Osteocyte (in vitro differentiated cells): Measurements from ENCODE around the gene ARHGEF7. TPM values are rescaled to one million over a fixed set of nuclear protein-coding genes. Genes with fewer than 3 reads are reported as not detected.

ENCODE experiments used
- DNase-seq: peaks from one replicate; pipeline ENCODE4 v3.0.0; 2021; ENCODE audit warnings: mixed read lengths; ENCODE audit not compliant: unreplicated experiment; ENCODE audit errors: extremely low spot score
- H3K27ac Mint-ChIP-seq: one replicate; pipeline ENCODE4 v1.8.0; 2021; ENCODE audit warnings: mild to moderate bottlenecking, mixed read lengths; ENCODE audit not compliant: unreplicated experiment
- H3K27me3 Mint-ChIP-seq: one replicate; pipeline ENCODE4 v1.8.0; 2021; ENCODE audit warnings: mixed read lengths; ENCODE audit not compliant: unreplicated experiment
- H3K36me3 Mint-ChIP-seq: one replicate; pipeline ENCODE4 v1.8.0; 2021; ENCODE audit warnings: mixed read lengths; ENCODE audit not compliant: unreplicated experiment
- H3K4me1 Mint-ChIP-seq: one replicate; pipeline ENCODE4 v1.8.0; 2021; ENCODE audit warnings: mixed read lengths; ENCODE audit not compliant: unreplicated experiment
- H3K4me3 Mint-ChIP-seq: one replicate; pipeline ENCODE4 v1.8.0; 2021; ENCODE audit warnings: mild to moderate bottlenecking, moderate library complexity, mixed read lengths; ENCODE audit not compliant: unreplicated experiment
- H3K9me3 Mint-ChIP-seq: one replicate; pipeline ENCODE4 v1.8.0; 2021; ENCODE audit warnings: mixed read lengths; ENCODE audit not compliant: unreplicated experiment
- total RNA-seq: library from RNA; stranded (reverse); gene quantifications from 2 replicates; pipeline ENCODE4 v1.2.1, GENCODE V29; 2021
- TF ChIP-seq, protein P1 (sequence below): fragments of 200-600 bp; sonication (generic); IDR thresholded peaks from 2 replicates; pipeline ENCODE4 v1.5.0; 2021; ENCODE audit warnings: antibody characterized with exemption, mild to moderate bottlenecking, moderate library complexity

The ARHGEF7 gene
- total RNA-seq, 1 donor from 2014 or later: 125 TPM

- no peaks in the 10 kb centered on the region for H3K27me3 Mint-ChIP-seq
- TF ChIP-seq, protein P1, sequence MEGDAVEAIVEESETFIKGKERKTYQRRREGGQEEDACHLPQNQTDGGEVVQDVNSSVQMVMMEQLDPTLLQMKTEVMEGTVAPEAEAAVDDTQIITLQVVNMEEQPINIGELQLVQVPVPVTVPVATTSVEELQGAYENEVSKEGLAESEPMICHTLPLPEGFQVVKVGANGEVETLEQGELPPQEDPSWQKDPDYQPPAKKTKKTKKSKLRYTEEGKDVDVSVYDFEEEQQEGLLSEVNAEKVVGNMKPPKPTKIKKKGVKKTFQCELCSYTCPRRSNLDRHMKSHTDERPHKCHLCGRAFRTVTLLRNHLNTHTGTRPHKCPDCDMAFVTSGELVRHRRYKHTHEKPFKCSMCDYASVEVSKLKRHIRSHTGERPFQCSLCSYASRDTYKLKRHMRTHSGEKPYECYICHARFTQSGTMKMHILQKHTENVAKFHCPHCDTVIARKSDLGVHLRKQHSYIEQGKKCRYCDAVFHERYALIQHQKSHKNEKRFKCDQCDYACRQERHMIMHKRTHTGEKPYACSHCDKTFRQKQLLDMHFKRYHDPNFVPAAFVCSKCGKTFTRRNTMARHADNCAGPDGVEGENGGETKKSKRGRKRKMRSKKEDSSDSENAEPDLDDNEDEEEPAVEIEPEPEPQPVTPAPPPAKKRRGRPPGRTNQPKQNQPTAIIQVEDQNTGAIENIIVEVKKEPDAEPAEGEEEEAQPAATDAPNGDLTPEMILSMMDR: no peak
- DNase-seq: no peak
- peaks cover 25% of the 10 kb centered on the region for H3K4me1 Mint-ChIP-seq
- H3K36me3 Mint-ChIP-seq: peaks cover 19% of the 10 kb centered on the region
- no peaks in the 10 kb centered on the region for H3K9me3 Mint-ChIP-seq
- no peak overlapping the region for H3K4me3 Mint-ChIP-seq
- H3K27ac Mint-ChIP-seq: no peak overlapping the region
Observed at GRCh38 chr13:111317571-111318345, 202.6 kb downstream of the ARHGEF7 start.

GRCh38 chr13:111318386-111318785 is 203.3 kb downstream of the ARHGEF7 start:
- peak; percentile 80 for DNase-seq
- peaks cover 17% of the 10 kb centered on the region for H3K36me3 Mint-ChIP-seq
- no peak overlapping the region for H3K27ac Mint-ChIP-seq
- H3K4me1 Mint-ChIP-seq: peaks cover 25% of the 10 kb centered on the region
- H3K4me3 Mint-ChIP-seq: no peak overlapping the region
- H3K9me3 Mint-ChIP-seq: no peaks in the 10 kb centered on the region
- TF ChIP-seq, protein P1: no peak
- no peaks in the 10 kb centered on the region for H3K27me3 Mint-ChIP-seq

- Mint-ChIP-seq H3K27ac (no peak overlapping the region), H3K36me3 (peaks cover 16% of the 10 kb centered on the region), H3K9me3 (no peaks in the 10 kb centered on the region), H3K4me1 (peaks cover 19% of the 10 kb centered on the region), H3K27me3 (no peaks in the 10 kb centered on the region), H3K4me3 (no peak overlapping the region)
- peak; percentile 72 for DNase-seq
- TF ChIP-seq, protein P1: no peak
Observed at GRCh38 chr13:111319521-111319920, 204.4 kb downstream of the ARHGEF7 start.

GRCh38 chr13:111319998-111320911 is 205.1 kb downstream of the ARHGEF7 start, which contains the start of gene TEX29:
Gene TEX29 (plus strand): TSS chr13:111320642. CDS start chr13:111320891, 249 bp downstream.
- Mint-ChIP-seq H3K27ac (no peak within 1 kb of the TSS), H3K4me1 (peaks cover 14% of the 10 kb centered on the region), H3K36me3 (peaks cover 18% of the 10 kb centered on the region), H3K27me3 (no peaks in the 10 kb centered on the region), H3K4me3 (no peak within 1 kb of the TSS), H3K9me3 (no peaks in the 10 kb centered on the region)
- TF ChIP-seq, protein P1: no peak
- DNase-seq: no peak
